Heart right ventricle (tissue), 16 donors: Measurements from ENCODE around the gene POMT2. TPM values are rescaled to one million over a fixed set of nuclear protein-coding genes. Genes with fewer than 3 reads are reported as not detected.
"Not testable (repeated sequence)": the region's sequence is repeated elsewhere in the genome, so short reads cannot be mapped to it uniquely, and the experiment has no call there.

Experiments
- ATAC-seq, 8 donors: fragments of 200-7000 bp; cut with Tn5 transposase; one replicate each; pipeline ENCODE4 v1.9.1; 2020; ENCODE audit warnings: mild to moderate bottlenecking in 8 of 8, moderate library complexity in 8 of 8, moderate number of reproducible peaks in 1 of 8
- DNase-seq, 2 donors: peaks; one replicate each; pipeline ENCODE4 v3.0.0-alpha.2; 2020
- H3K27ac ChIP-seq, 10 donors: fragments of 200-600 bp; sonication (generic) in 2 of 10; one replicate each; pipeline versions ENCODE4 v1.5.0 to v1.8.0; 2020 to 2022; ENCODE audit warnings: mild to moderate bottlenecking in 3 of 10
- H3K27me3 ChIP-seq, 7 donors: fragments of 200-600 bp; one replicate each; pipeline ENCODE4 v1.8.0; 2021 to 2022; ENCODE audit warnings: mild to moderate bottlenecking in 2 of 7
- H3K36me3 ChIP-seq, 9 donors: fragments of 200-600 bp; sonication (generic) in 1 of 9; one replicate each; pipeline versions ENCODE4 v1.5.0 to v1.8.0; 2020 to 2022; ENCODE audit warnings: mild to moderate bottlenecking in 2 of 9
- H3K4me1 ChIP-seq, 9 donors: fragments of 200-600 bp; sonication (generic) in 1 of 9; one replicate each; pipeline versions ENCODE4 v1.5.0 to v1.8.0; 2020 to 2022; ENCODE audit warnings: mild to moderate bottlenecking in 4 of 9
- H3K4me3 ChIP-seq, 10 donors: fragments of 200-600 bp; sonication (generic) in 2 of 10; one replicate each; pipeline versions ENCODE4 v1.5.0 to v1.8.0; 2020 to 2022; ENCODE audit warnings: mild to moderate bottlenecking in 7 of 10, moderate library complexity in 2 of 10
- H3K9me3 ChIP-seq, 11 donors: fragments of 200-600 bp in 10 of 11; sonication (generic) in 2 of 11; one replicate each; pipeline versions ENCODE4 v1.5.0 to v1.8.0; 2013 to 2022; ENCODE audit warnings: mild to moderate bottlenecking in 2 of 11, control low read depth in 1 of 11, moderate library complexity in 1 of 11
- WGBS, 2 donors: extraction: QIAGEN DNeasy Blood & Tissue Kit; methylation state at CpG; one replicate each; pipeline ENCODE4 v1.1.7; 2013; ENCODE audit warnings: inconsistent platforms in 1 of 2; 5-methylcytosine and 5-hydroxymethylcytosine counted together
- intact Hi-C, 10 donors: fragments of 100-400 bp; cut with DNase I; formaldehyde crosslinking; loops; one replicate each; pipeline versions ENCODE4 v1.11.1 to v1.14.2; 2022
- polyA plus RNA-seq, 2 donors: library from polyadenylated mRNA; stranded (reverse); fragments of 200-250 nt; gene quantifications; one replicate each; pipeline ENCODE4 v1.2.3, GENCODE V29; 2013
- total RNA-seq, 10 donors: library from RNA; stranded (reverse); fragmentation: NEBNext Ultra II Directional in 3 of 10; extraction: Animal tissue kit (Norgen Biotek cat#: 25700) in 3 of 10; gene quantifications; one replicate each; pipeline versions ENCODE4 v1.2.1 to v1.2.4, GENCODE V29; 2021 to 2023
- TF ChIP-seq, protein P1 (sequence below), 9 donors: fragments of 200-600 bp; sonication (generic) in 2 of 9; IDR thresholded peaks; one replicate each; pipeline versions ENCODE4 v1.5.0 to v1.8.0; 2021 to 2022; ENCODE audit warnings: antibody characterized with exemption in 9 of 9, mild to moderate bottlenecking in 5 of 9, moderate library complexity in 1 of 9
- donor health status: Arrhythmogenic right ventricular cardiomyopathy.
- donor health status: ischemic (EF 13 %, LVEDD 7.1; RV severe dilation, severe dysfunction).
- donor health status: healthy with polysubstance abuse.
- donor health status: DM: no; HTN: yes; CAD: no.
- donor health status: DM: no; HTN: no; CAD: no.
- donor health status: ischemic (EF 25% LVEDD 6.9; RV normal size, moderate dysfunction).
- donor health status: ischemic (EF 25% LVEDD 5.7; RV mildly dilated, moderate dysfunction).
- donor health status: healthy.
- donor health status: DM: yes; HTN: yes; CAD: no.
- donor health status: Ischemic cardiomyopathy.
- donor health status: ischemic (EF 35%, LVEDD 5.7; RV mildly dilated, moderate dysfunction).
- donor health status: nonischemic (EF 11% LVEDD 7.7; RV severe dilation, severe dysfunction).
- donor health status: DM: yes; HTN: yes; CAD: no.
- donor health status: PGD.
- donor health status: ischemic (EF 29% LVEDD 5.4; RV normal size, mild dysfunction).
- donor health status: nonischemic (EF 23%, LVEDD 6.1; RV moderate dilation, normal function).

The POMT2 gene
- total and polyA plus RNA-seq, 12 donors: 10.5 to 23.4 (median 16.9) TPM

DNA sequence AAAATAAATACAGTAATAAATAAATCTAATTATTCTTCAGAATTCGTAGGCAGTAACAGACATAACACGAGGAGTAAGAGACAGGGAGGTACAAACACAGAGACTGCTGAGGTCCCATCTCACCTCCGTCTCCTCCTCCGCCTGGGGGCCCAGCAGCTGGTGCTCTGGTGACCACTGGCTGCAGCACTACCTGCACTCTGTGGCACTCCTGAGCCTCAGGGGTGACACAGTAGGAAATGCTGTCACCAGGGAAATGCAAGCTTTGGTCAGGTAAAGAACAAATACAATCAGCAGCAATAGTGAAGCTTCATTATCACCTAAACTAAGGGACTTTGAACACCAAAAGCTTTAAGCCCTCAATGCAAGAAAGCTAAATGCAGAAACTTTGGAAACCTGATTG lies 19.7 kb upstream of the POMT2 start:
- Histone ChIP-seq H3K27me3 (no peaks in the 10 kb centered on the region), H3K9me3 (no peaks in the 10 kb centered on the region), H3K36me3 (peaks cover 0 to 68% (median 12%) of the 10 kb centered on the region in 9 donors), H3K4me3 (no peak overlapping the region), H3K4me1 (no peaks in the 10 kb centered on the region), H3K27ac (no peak overlapping the region)
- intact Hi-C loops: no loop called here
- ATAC-seq: no peak
- 86 to 94% methylated on average over 4 of the region's 4 CpGs for WGBS, 2 donors
- TF ChIP-seq, protein P1, sequence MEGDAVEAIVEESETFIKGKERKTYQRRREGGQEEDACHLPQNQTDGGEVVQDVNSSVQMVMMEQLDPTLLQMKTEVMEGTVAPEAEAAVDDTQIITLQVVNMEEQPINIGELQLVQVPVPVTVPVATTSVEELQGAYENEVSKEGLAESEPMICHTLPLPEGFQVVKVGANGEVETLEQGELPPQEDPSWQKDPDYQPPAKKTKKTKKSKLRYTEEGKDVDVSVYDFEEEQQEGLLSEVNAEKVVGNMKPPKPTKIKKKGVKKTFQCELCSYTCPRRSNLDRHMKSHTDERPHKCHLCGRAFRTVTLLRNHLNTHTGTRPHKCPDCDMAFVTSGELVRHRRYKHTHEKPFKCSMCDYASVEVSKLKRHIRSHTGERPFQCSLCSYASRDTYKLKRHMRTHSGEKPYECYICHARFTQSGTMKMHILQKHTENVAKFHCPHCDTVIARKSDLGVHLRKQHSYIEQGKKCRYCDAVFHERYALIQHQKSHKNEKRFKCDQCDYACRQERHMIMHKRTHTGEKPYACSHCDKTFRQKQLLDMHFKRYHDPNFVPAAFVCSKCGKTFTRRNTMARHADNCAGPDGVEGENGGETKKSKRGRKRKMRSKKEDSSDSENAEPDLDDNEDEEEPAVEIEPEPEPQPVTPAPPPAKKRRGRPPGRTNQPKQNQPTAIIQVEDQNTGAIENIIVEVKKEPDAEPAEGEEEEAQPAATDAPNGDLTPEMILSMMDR (IDR thresholded peaks at IDR 0.05): no peak
- DNase-seq: no peak

DNA sequence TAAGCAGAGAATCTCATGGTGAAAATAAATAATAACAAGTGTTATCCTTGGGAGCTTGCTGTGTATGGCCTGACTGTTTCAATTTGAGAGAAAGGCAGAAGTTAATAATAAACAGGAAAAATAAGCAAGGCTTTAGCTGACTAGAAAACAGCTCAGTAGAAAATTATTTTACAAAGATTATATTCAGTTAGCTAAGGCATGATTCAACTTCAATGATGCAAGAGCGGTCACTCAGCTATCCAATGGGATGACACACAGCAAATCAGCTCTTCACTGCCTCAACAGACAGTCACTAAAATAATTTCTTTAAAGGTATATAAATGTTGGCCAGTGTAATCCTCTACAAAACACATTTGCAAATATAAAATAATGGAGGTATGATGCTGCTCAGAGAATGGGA lies 18.7 kb upstream of the POMT2 start:
- Histone ChIP-seq H3K4me3 (no peak overlapping the region), H3K4me1 (no peaks in the 10 kb centered on the region), H3K9me3 (no peaks in the 10 kb centered on the region), H3K36me3 (peaks cover 0 to 68% (median 12%) of the 10 kb centered on the region in 9 donors), H3K27ac (no peak overlapping the region), H3K27me3 (no peaks in the 10 kb centered on the region)
- DNase-seq (no peak), ATAC-seq (no peak)
- intact Hi-C loops: no loop called here
- 100% methylated on average over 1 of the region's 1 CpG for whole genome bisulfite sequencing, 2 donors
- TF ChIP-seq, protein P1 (IDR thresholded peaks at IDR 0.05): no peak

GRCh38 chr14:77338302-77338701 lies 17.6 kb upstream of the POMT2 start:
- ATAC-seq: no peak

GRCh38 chr14:77337880-77338279 lies 17.2 kb upstream of the POMT2 start:
- no peak for ATAC-seq
- H3K36me3 ChIP-seq: peaks cover 0 to 56% (median 12%) of the 10 kb centered on the region in 9 donors
- no peak overlapping the region for H3K27ac ChIP-seq
- TF ChIP-seq, protein P1 (IDR thresholded peaks at IDR 0.05): no peak
- no peak overlapping the region for H3K4me3 ChIP-seq
- no peak for DNase-seq
- H3K9me3 ChIP-seq: no peaks in the 10 kb centered on the region
- 91 to 94% methylated on average over 3 of the region's 3 CpGs for WGBS, 2 donors
- intact Hi-C loops: no loop called here
- no peaks in the 10 kb centered on the region for H3K27me3 ChIP-seq
- no peaks in the 10 kb centered on the region for H3K4me1 ChIP-seq

More at GRCh38 chr14:77338302-77338701, 17.6 kb upstream of the POMT2 start:
- TF ChIP-seq, protein P1 (IDR thresholded peaks at IDR 0.05): no peak
- H3K4me3 ChIP-seq: no peak overlapping the region
- intact Hi-C loops: no loop called here
- DNase-seq: no peak
- H3K27me3 ChIP-seq: no peaks in the 10 kb centered on the region
- H3K9me3 ChIP-seq: no peaks in the 10 kb centered on the region
- 92 to 95% methylated on average over 2 of the region's 2 CpGs for WGBS, 2 donors
- H3K27ac ChIP-seq: no peak overlapping the region
- no peaks in the 10 kb centered on the region for H3K4me1 ChIP-seq
- peaks cover 0 to 60% (median 12%) of the 10 kb centered on the region in 9 donors for H3K36me3 ChIP-seq

GRCh38 chr14:77337255-77337654 lies 16.6 kb upstream of the POMT2 start:
- H3K27me3 ChIP-seq, H3K9me3 ChIP-seq, H3K4me3 ChIP-seq, intact Hi-C loops, ATAC-seq, H3K4me1 ChIP-seq, DNase-seq, H3K27ac ChIP-seq: not testable (repeated sequence)
- H3K36me3 ChIP-seq: peaks cover 0 to 50% (median 8%) of the 10 kb centered on the region in 9 donors
- 96 to 98% methylated on average over 9 of the region's 9 CpGs for WGBS, 2 donors
